Heart left ventricle (tissue), 13 donors: ENCODE measurements around the gene PLCB3.

Experiments
- POLR2A ChIP-seq, 2 donors: fragments of 450-650 bp; IDR thresholded peaks; one replicate each; pipeline ENCODE4 v1.6.1; 2017; ENCODE audit warnings: antibody characterized with exemption in 2 of 2, mild to moderate bottlenecking in 2 of 2, moderate library complexity in 2 of 2
- TF ChIP-seq, protein P1 (sequence below), 12 donors: fragments of 200-600 bp; sonication (generic) in 4 of 12; IDR thresholded peaks; one replicate each; pipeline versions ENCODE4 v1.5.0 to v1.8.0; 2018 to 2022; ENCODE audit warnings: antibody characterized with exemption in 12 of 12, mild to moderate bottlenecking in 5 of 12
- donor health status: ischemic (EF 13 %, LVEDD 7.1; RV severe dilation, severe dysfunction).
- donor health status: DM: no; HTN: yes; CAD: no.
- donor health status: DM: no; HTN: no; CAD: no.
- donor health status: ischemic (EF 25% LVEDD 6.9; RV normal size, moderate dysfunction).
- donor health status: ischemic (EF 25% LVEDD 5.7; RV mildly dilated, moderate dysfunction).
- donor health status: ischemic (EF 35%, LVEDD 5.7; RV mildly dilated, moderate dysfunction).
- donor health status: nonischemic (EF 11% LVEDD 7.7; RV severe dilation, severe dysfunction).
- donor health status: DM: yes; HTN: yes; CAD: no.
- donor health status: PGD.
- donor health status: ischemic (EF 29% LVEDD 5.4; RV normal size, mild dysfunction).
- donor health status: nonischemic (EF 23%, LVEDD 6.1; RV moderate dilation, normal function).

DNA sequence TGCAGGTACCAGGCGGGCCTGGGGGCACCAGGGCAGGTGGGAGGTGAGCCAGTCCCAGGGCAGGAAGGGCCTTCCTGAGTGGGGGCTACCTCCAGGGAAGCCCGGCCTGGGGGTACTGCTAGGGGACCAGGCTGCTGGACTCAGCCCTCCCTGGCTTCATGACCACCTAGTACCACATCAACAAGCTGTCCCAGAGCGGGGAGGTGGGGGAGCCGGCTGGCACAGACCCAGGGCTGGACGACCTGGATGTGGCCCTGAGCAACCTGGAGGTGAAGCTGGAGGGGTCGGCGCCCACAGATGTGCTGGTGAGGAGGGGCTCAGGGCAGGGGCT is 32.0 kb upstream of the PLCB3 start:
- TF ChIP-seq, protein P1, sequence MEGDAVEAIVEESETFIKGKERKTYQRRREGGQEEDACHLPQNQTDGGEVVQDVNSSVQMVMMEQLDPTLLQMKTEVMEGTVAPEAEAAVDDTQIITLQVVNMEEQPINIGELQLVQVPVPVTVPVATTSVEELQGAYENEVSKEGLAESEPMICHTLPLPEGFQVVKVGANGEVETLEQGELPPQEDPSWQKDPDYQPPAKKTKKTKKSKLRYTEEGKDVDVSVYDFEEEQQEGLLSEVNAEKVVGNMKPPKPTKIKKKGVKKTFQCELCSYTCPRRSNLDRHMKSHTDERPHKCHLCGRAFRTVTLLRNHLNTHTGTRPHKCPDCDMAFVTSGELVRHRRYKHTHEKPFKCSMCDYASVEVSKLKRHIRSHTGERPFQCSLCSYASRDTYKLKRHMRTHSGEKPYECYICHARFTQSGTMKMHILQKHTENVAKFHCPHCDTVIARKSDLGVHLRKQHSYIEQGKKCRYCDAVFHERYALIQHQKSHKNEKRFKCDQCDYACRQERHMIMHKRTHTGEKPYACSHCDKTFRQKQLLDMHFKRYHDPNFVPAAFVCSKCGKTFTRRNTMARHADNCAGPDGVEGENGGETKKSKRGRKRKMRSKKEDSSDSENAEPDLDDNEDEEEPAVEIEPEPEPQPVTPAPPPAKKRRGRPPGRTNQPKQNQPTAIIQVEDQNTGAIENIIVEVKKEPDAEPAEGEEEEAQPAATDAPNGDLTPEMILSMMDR (IDR thresholded peaks at IDR 0.05): no peak
- TF ChIP-seq POLR2A (IDR thresholded peaks at IDR 0.05): no peak
